HepG2 (cell line): ENCODE data around the gene SMAD6. TPM values are rescaled to one million over a fixed set of nuclear protein-coding genes. Genes with fewer than 3 reads are reported as not detected.

ENCODE experiments used
- ATAC-seq: fragments of 200-7000 bp; cut with Tn5 transposase; 3 replicates; pipeline ENCODE4 v1.9.1; 2020; ENCODE audit warnings: mild to moderate bottlenecking, moderate library complexity
- BruUV-seq: library from RNA; stranded (reverse); fragments of 400-500 nt; replicated peaks from 2 replicates; lab custom pipeline; 2021; lab: Mats Ljungman, UMichigan
- CTCF ChIA-PET: fragments of 300-600 bp; formaldehyde crosslinking; extraction: SDS; loops from one replicate; lab custom pipeline; 2021; ENCODE audit warnings: low total read pairs, inconsistent platforms, low intra/inter-chr PET ratio; lab: Yijun Ruan, JAX
- POLR2A ChIA-PET: fragments of 350-600 bp; sonication (Branson Sonifier 250); formaldehyde crosslinking; loops from one replicate; lab custom pipeline; 2020; ENCODE audit warnings: antibody characterized with exemption, inconsistent platforms; lab: Yijun Ruan, JAX
- DNase-seq: peaks from one replicate; pipeline ENCODE4 v3.0.0-alpha.2; 2015; ENCODE audit warnings: low spot score
- FAIRE-seq: peaks from 3 replicates; lab custom pipeline; 2011; peaks lifted over from hg19 to GRCh38; lab: Jason Lieb, UNC
- H2AFZ ChIP-seq: one replicate; pipeline ENCODE4 v1.6.1; 2011; ENCODE audit warnings: low read length, inconsistent platforms
- H3K27ac ChIP-seq: fragments of 300-600 bp; 3 replicates; pipeline ENCODE4 v1.8.0; 2011; ENCODE audit warnings: mixed run types, mild to moderate bottlenecking, mixed read lengths, low read length, inconsistent platforms; ENCODE audit not compliant: insufficient read depth; ENCODE audit errors: extremely low read length
- H3K27me3 ChIP-seq, 2 experiments: fragments of 200-600 bp in 1 of 2; 2 replicates in 1 of 2; 3 replicates in 1 of 2; pipeline versions ENCODE4 v1.6.0 to v1.8.0; 2011; ENCODE audit warnings: low read length in 2 of 2, mild to moderate bottlenecking in 2 of 2, moderate library complexity in 2 of 2, inconsistent platforms in 1 of 2; ENCODE audit not compliant: insufficient read depth in 2 of 2, control insufficient read depth in 1 of 2
- H3K36me3 ChIP-seq, 2 experiments: fragments of 200-600 bp in 1 of 2; replicated peaks in 1 of 2; 2 replicates in 1 of 2; 3 replicates in 1 of 2; pipeline versions ENCODE4 v1.5.1 to v1.8.0; 2011; ENCODE audit warnings: low read length in 2 of 2, inconsistent platforms in 1 of 2; ENCODE audit not compliant: insufficient read depth in 2 of 2, control insufficient read depth in 1 of 2
- H3K4me1 ChIP-seq: 2 replicates; pipeline ENCODE4 v1.5.1; 2012; ENCODE audit warnings: low read length, inconsistent platforms; ENCODE audit not compliant: insufficient read depth
- H3K4me2 ChIP-seq: 2 replicates; pipeline ENCODE4 v1.6.0; 2011; ENCODE audit warnings: low read depth, low read length, inconsistent platforms
- H3K4me3 ChIP-seq, 3 experiments: fragments of 200-600 bp in 1 of 3; sonication (generic), shearing (Covaris generic) in 1 of 3; replicated peaks in 1 of 3; 2 replicates each; pipeline ENCODE4 v1.5.1; 2011 to 2016; ENCODE audit warnings: low read length in 3 of 3, inconsistent platforms in 2 of 3, low read depth in 2 of 3, mild to moderate bottlenecking in 2 of 3, control low read depth in 1 of 3, mixed read lengths in 1 of 3; ENCODE audit not compliant: insufficient read depth in 1 of 3
- H3K79me2 ChIP-seq: one replicate; pipeline ENCODE4 v1.6.1; 2011; ENCODE audit warnings: low read length, inconsistent platforms; ENCODE audit not compliant: insufficient read depth
- H3K9ac ChIP-seq: 2 replicates; pipeline ENCODE4 v1.6.0; 2011; ENCODE audit warnings: mild to moderate bottlenecking, low read depth, low read length, inconsistent platforms; ENCODE audit not compliant: insufficient read depth
- H3K9me3 ChIP-seq: 2 replicates; pipeline ENCODE4 v1.5.1; 2012; ENCODE audit warnings: mild to moderate bottlenecking, low read length
- H4K20me1 ChIP-seq: 2 replicates; pipeline ENCODE4 v1.6.0; 2011; ENCODE audit warnings: inconsistent platforms, mild to moderate bottlenecking, low read length, moderate library complexity; ENCODE audit not compliant: insufficient read depth
- E2F1 ChIP-seq: sonication (generic); formaldehyde crosslinking; IDR thresholded peaks from 2 replicates; pipeline ENCODE4 v1.5.0; 2020; ENCODE audit warnings: missing genetic modification reagents
- FOSL1 ChIP-seq: sonication (generic); formaldehyde crosslinking; IDR thresholded peaks from 2 replicates; pipeline ENCODE4 v1.9.0; 2021; ENCODE audit warnings: missing genetic modification reagents, borderline replicate concordance
- NBN ChIP-seq: fragments of 450-650 bp; conservative IDR thresholded peaks from 2 replicates; pipeline ENCODE4 v1.6.1; 2017
- PRDM15 ChIP-seq: sonication (generic); formaldehyde crosslinking; IDR thresholded peaks from 2 replicates; pipeline ENCODE4 v1.4.0; 2020; ENCODE audit warnings: missing genetic modification reagents
- SNAPC4 ChIP-seq: sonication (generic); formaldehyde crosslinking; IDR thresholded peaks from 2 replicates; pipeline ENCODE4 v1.4.0; 2020; ENCODE audit warnings: mild to moderate bottlenecking, missing genetic modification reagents
- STAT5B ChIP-seq: sonication (generic); formaldehyde crosslinking; IDR thresholded peaks from 2 replicates; pipeline ENCODE4 v1.4.0; 2020; ENCODE audit warnings: missing genetic modification reagents
- TFDP2 ChIP-seq: sonication (generic); formaldehyde crosslinking; IDR thresholded peaks from 2 replicates; pipeline ENCODE4 v1.4.0; 2020; ENCODE audit warnings: missing genetic modification reagents
- XBP1 ChIP-seq: sonication (generic); formaldehyde crosslinking; IDR thresholded peaks from 2 replicates; pipeline ENCODE4 v1.5.0; 2020; ENCODE audit warnings: missing genetic modification reagents
- ZNF235 ChIP-seq: sonication (generic); formaldehyde crosslinking; IDR thresholded peaks from 2 replicates; pipeline ENCODE4 v1.8.1; 2023; ENCODE audit warnings: mild to moderate bottlenecking, missing genetic modification reagents, borderline replicate concordance
- ZNF496 ChIP-seq: sonication (generic); formaldehyde crosslinking; IDR thresholded peaks from 2 replicates; pipeline ENCODE4 v1.8.1; 2023; ENCODE audit warnings: mild to moderate bottlenecking, moderate library complexity, missing genetic modification reagents; ENCODE audit not compliant: insufficient replicate concordance
- ZNF614 ChIP-seq: IDR thresholded peaks from 2 replicates; pipeline ENCODE4 v1.6.1; 2018; ENCODE audit warnings: missing biosample characterization, missing genetic modification reagents, inconsistent platforms, borderline replicate concordance
- ZNF674 ChIP-seq: sonication (generic); formaldehyde crosslinking; IDR thresholded peaks from 2 replicates; pipeline ENCODE4 v1.5.0; 2020; ENCODE audit warnings: low read depth, mild to moderate bottlenecking, missing genetic modification reagents
- WGBS: methylation state at CpG from one replicate; pipeline ENCODE4 v1.1.6; 2017; ENCODE audit warnings: low lambda C conversion rate; 5-methylcytosine and 5-hydroxymethylcytosine counted together
- in situ Hi-C: cut with HindIII; loops from 2 replicates; pipeline ENCODE4 v1.10.0; 2017; ENCODE audit warnings: low pct_unique_long_range_greater_than_20kb; ENCODE audit not compliant: extremely low pct_ligation_motif_present
- intact Hi-C: fragments of 100-400 bp; cut with micrococcal nuclease; formaldehyde crosslinking; loops from one replicate; pipeline ENCODE4 v1.10.0; 2022; ENCODE audit not compliant: unreplicated experiment
- polyA plus RNA-seq, 8 experiments: library from polyadenylated mRNA; depleted of rRNA in 3 of 8; stranded (reverse) in 7 of 8; unstranded in 1 of 8; fragments of >200 nt; fragmentation: Illumina TruSeq in 4 of 8; extraction: Trizol in 4 of 8; gene quantifications; 2 replicates each; pipeline versions ENCODE4 v1.2.1 to v1.2.3, GENCODE V29; 2011 to 2016; ENCODE audit warnings: low read depth in 4 of 8, missing spikeins in 1 of 8, mixed read lengths in 1 of 8; ENCODE audit not compliant: insufficient read depth in 1 of 8
- total RNA-seq, 5 experiments: library from RNA; depleted of rRNA; stranded (reverse); fragments of >200 nt; fragmentation: Illumina TruSeq; extraction: Trizol; gene quantifications; 2 replicates each; pipeline ENCODE4 v1.2.3, GENCODE V29; 2016; ENCODE audit warnings: low read depth in 1 of 5

The SMAD6 gene
- total and polyA plus RNA-seq, 2 of the 13 experiments (the other 11 are each of a cell fraction or from before 2014, with no cell fraction given): 3.3 to 4.4 TPM

- TF ChIP-seq PRDM15 (CRISPR knock-in tag): no peak
These were observed 82.1 kb downstream of the SMAD6 start (continued) for GRCh38 chr15:66784174-66784573.

- Histone ChIP-seq H3K27me3 (no peaks in the 10 kb centered on the region), H3K9me3 (no peaks in the 10 kb centered on the region), H3K4me1 (peaks cover 9% of the 10 kb centered on the region), H3K27ac (no peak overlapping the region), H3K79me2 (no peaks in the 10 kb centered on the region), H4K20me1 (no peaks in the 10 kb centered on the region), H3K4me2 (no peak overlapping the region), H3K36me3 (peaks cover 0 to 2% of the 10 kb centered on the region in 2 experiments; a peak in 1 of 5 replicates), H3K9ac (no peak overlapping the region), H3K4me3 (no peak overlapping the region), H2AFZ (no peak overlapping the region)
- ATAC-seq (no peak), FAIRE-seq (no peak), DNase-seq (no peak)
- BruUV-seq: no TSS peak
- 59% methylated on average over 2 of the region's 5 CpGs for WGBS
- ChIA-PET CTCF (no interaction called here), POLR2A (no interaction called here)
- in situ Hi-C loops: loop anchor here (10.0 kb wide), 1 partner anchor 59 kb away; no protein-coding TSS in a partner anchor
- intact Hi-C loops: no loop called here
- TF ChIP-seq XBP1: no peak
- no peak for TF ChIP-seq FOSL1
- no peak for TF ChIP-seq SNAPC4 (CRISPR knock-in tag)
- TF ChIP-seq ZNF674 (CRISPR knock-in tag): no peak
- no peak for TF ChIP-seq STAT5B (CRISPR knock-in tag)
- TF ChIP-seq ZNF614 (CRISPR knock-in tag): no peak
- no peak for TF ChIP-seq ZNF496 (CRISPR knock-in tag)
- TF ChIP-seq E2F1 (CRISPR knock-in tag): no peak
- no peak for TF ChIP-seq TFDP2 (CRISPR knock-in tag)
- TF ChIP-seq ZNF235 (CRISPR knock-in tag): no peak
- TF ChIP-seq NBN: no peak
These were observed 83.6 kb downstream of the SMAD6 start for GRCh38 chr15:66785637-66786036.
